GM18505 (cell line): ENCODE data around the gene ITGA2.

Source experiments
- ATAC-seq: cut with Tn5 transposase; IDR thresholded peaks from one replicate; pipeline ENCODE4 v1.9.1; 2021; ENCODE audit not compliant: unreplicated experiment
- POLR2A ChIP-seq: IDR thresholded peaks from 4 replicates; pipeline ENCODE4 v1.6.1; 2011; ENCODE audit warnings: borderline replicate concordance; ENCODE audit not compliant: insufficient read depth, insufficient read length; ENCODE audit errors: extremely low read depth

ITGA2 gene

GRCh38 chr5:53071738-53072137, 82.6 kb downstream of the ITGA2 start:
- ATAC-seq = no peak
- TF ChIP-seq POLR2A = no peak

DNA sequence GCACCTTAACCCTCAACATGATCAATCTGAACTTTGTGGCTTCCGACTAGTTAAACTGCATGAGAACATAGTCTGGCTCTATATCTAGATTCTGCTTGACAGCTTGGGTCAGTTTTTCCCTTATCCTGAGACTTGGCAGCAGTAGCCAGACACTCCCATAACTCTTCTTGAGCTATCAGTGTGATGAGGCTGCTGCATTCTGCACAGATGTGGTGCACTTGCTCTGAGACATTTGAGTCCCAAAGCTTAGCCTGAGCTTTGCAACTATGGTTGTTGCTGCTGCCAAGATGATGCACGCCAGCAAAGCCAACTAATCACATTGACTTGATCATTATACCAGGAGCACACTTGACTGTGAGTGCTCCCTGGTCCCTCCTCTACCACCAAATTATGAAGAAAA, 84.2 kb downstream of the ITGA2 start:
- no peak for TF ChIP-seq POLR2A
- no peak for ATAC-seq

DNA sequence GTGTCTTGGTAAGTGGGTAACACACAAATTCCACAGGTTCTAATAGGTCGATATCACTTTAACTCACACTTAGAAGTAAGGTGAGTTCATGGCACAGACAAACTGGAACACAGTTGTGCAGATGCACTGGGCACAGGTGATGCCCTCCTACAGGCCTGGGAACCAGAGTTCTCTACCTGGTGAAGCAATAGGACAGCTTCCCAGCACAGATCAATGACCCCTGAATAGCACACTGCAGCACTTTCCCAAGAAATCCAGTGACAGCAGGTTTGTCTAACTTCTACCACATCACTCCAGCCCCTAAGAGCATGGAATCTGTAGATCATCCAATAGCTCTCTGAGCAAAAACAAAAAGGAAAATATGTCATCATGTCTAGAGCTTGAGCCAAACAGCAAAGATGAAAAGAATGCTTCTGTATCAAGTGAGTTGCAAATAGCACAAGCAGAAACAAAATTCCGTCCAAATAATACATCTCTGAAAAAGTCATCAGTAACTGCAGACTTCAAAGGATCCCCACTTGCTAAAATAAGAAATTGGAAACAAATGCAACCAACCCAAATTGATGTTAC, 86.9 kb downstream of the ITGA2 start:
- no peak for TF ChIP-seq POLR2A
- ATAC-seq = no peak

GRCh38 chr5:53080271-53080670, 91.1 kb downstream of the ITGA2 start:
- TF ChIP-seq POLR2A = no peak
- ATAC-seq = no peak

DNA sequence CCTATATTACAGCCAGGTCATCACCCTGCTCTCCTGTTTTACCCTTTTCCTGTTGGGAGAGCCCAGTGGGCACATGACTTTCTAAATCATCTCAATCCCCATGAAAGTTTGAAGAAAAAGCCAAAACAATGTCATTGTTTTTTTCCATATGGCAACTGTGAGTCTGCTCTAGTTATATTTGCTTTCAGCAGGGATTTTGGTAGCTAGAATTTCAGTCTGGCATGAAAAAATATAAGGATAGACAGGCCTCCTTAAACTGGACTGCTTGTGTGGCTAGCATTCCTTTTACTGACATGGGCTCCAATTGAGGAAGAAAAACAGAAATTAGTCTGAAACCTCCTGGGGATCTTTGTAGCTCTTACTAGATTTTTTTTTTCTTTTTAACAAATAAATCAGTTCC, 94.8 kb downstream of the ITGA2 start:
- TF ChIP-seq POLR2A = no peak
- ATAC-seq = no peak

GRCh38 chr5:53084546-53085255, 95.5 kb downstream of the ITGA2 start:
- no peak for TF ChIP-seq POLR2A
- ATAC-seq = no peak

DNA sequence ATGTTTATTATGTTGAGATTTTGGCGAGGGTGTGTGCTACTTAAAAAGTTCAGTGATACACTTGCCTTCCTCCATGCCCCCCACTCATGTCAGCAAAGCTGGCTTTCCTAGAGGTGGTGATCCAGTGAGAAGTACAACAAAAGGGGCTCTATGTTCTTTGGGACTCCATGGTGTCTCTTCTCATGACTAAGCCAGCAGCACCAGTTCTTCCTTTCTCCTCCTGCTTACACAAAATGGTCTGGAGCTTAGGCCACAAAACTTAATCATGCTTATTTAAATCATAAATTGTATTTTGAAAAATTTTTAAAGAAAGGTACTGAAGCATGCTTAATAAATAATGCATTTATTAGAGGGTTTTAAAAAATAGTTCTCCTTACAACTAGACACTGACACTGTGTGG, 98.0 kb downstream of the ITGA2 start:
- TF ChIP-seq POLR2A = no peak
- no peak for ATAC-seq

DNA sequence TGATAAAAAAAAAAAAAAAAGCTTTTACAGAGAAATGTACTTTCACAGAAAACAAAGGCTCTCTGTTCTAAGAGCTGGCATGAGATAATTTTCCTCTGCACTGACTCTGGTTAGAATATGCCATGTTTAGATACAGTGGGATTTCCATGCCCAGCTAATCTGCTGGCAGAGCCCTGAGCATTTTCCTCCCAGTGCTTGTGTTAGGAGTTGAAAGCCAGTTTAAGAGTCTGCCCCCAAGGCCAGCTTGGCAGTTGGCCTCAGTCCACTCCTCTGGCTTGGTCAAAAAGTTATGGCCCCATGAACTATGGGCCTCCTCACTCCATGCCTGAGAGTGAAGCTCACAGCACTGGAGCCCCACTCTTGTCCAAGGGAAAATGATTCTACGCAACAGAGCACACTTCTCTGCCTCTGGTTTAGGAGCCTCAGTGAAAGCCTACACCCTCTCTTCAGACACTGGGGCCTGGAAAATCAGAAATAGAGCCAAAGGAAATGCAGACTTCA, 98.5 kb downstream of the ITGA2 start:
- ATAC-seq = no peak
- TF ChIP-seq POLR2A = no peak

- peak; percentile 90 for ATAC-seq
Measured at GRCh38 chr5:53089481-53089991, 100.4 kb downstream of the ITGA2 start.

DNA sequence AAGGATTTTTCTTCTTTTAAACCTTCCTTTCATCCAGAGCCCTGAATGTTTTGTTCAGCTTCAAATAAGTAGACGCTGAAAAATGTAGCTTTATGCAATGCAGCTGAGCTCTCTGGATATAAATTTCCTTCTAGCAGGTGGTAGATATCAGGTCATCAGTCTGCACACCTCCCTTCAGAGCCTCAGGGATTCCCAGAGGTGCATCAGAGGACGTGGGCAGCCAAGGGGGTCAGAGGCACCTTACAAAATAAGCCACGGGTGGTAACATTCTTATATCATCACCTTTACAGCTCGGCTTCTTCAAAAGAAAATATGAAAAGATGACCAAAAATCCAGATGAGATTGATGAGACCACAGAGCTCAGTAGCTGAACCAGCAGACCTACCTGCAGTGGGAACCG, 101.1 kb downstream of the ITGA2 start:
- TF ChIP-seq POLR2A = no peak
- no peak for ATAC-seq

More at GRCh38 chr5:53089481-53089991, 100.4 kb downstream of the ITGA2 start:
- TF ChIP-seq POLR2A = no peak

DNA sequence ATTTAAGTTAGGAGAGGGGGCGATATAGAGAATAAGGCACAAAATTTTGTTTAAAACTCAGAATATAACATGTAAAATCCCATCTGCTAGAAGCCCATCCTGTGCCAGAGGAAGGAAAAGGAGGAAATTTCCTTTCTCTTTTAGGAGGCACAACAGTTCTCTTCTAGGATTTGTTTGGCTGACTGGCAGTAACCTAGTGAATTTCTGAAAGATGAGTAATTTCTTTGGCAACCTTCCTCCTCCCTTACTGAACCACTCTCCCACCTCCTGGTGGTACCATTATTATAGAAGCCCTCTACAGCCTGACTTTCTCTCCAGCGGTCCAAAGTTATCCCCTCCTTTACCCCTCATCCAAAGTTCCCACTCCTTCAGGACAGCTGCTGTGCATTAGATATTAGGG, 102.1 kb downstream of the ITGA2 start:
- ATAC-seq = no peak
- no peak for TF ChIP-seq POLR2A

DNA sequence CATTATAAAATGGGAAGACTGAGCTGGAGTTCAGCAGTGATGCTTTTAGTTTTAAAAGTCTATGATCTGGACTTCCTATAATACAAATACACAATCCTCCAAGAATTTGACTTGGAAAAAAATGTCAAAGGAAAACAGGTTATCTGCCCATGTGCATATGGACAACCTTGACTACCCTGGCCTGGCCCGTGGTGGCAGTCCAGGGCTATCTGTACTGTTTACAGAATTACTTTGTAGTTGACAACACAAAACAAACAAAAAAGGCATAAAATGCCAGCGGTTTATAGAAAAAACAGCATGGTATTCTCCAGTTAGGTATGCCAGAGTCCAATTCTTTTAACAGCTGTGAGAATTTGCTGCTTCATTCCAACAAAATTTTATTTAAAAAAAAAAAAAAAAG, 103.1 kb downstream of the ITGA2 start:
- no peak for TF ChIP-seq POLR2A
- no peak for ATAC-seq

DNA sequence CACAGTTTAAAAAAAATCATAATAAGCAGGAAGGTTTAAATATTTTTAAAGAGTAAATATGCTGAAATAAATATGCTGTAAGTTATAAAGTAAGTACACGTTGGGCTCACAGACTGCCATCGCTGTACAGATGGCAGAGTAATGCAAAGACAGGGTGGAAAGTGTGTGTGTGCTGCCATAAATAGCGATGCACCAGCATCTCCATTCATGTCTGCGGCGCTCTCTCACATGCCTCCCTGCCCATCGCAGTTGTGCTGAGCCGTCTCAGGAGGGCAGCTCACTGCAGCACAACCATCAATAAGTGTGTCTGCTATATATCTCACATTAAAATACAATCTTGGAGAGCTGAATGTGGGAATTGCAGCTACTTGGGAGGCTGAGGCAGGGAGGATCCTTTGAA, 106.1 kb downstream of the ITGA2 start:
- no peak for ATAC-seq
- TF ChIP-seq POLR2A = no peak

DNA sequence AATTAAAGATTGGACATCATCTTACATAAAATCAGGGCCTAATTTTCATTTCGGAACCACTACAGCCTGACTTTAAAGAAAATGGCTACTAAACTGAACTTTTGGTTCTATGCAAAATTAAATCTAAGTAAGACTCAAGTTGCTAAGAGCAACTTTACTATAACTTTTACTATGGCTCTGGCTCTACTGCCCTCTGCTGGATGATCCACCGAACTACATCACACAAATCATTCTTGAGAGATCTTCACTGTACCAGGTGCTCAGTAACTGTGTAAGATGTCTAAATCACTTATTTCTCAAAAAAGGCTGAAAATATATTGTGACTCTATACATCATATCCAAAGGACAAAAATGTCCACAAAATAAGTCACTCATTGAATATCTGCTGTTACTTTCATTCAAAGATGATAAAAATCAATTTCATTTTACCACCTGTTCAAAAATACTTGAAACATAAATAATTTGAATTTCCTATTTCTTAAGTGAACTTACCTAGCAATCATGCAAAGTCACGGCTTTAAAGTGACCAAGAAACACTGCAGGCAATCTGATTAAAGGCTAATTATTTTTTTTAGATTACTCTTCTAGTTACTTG, 106.9 kb downstream of the ITGA2 start:
- peak; percentile 63 for ATAC-seq
- TF ChIP-seq POLR2A = no peak

GRCh38 chr5:53099546-53099945, 110.4 kb downstream of the ITGA2 start:
- no peak for ATAC-seq
- no peak for TF ChIP-seq POLR2A

DNA sequence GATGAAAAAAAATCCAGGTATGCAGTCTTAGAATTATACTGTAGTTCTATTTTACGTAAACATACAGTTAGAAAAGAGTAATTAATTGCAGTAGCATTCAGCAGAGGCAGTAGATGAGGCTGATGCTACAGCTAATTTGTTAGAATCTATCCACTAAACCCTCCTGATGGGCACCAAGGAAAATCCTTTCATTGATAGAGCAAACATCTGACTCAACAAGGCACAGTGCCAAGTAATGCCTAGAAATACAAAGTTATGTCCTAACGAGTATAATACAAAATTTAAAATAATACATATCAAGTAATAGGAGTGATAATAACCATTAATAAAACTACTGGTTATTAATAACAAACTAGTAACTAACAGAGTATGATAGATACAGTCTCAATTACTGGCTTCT, 111.5 kb downstream of the ITGA2 start:
- no peak for ATAC-seq
- no peak for TF ChIP-seq POLR2A
